DND-41 (cell line): ENCODE data around the gene EPB41.

Source experiments
- EZH2 ChIP-seq: IDR thresholded peaks from 3 replicates; pipeline ENCODE4 v1.6.1; 2012; ENCODE audit warnings: borderline replicate concordance, low read depth, mild to moderate bottlenecking, moderate library complexity, low read length, inconsistent platforms; ENCODE audit not compliant: severe bottlenecking
- TF ChIP-seq, protein P1 (sequence below): IDR thresholded peaks from 2 replicates; pipeline ENCODE4 v1.5.1; 2012; ENCODE audit warnings: borderline replicate concordance, low read length, moderate library complexity, mild to moderate bottlenecking; ENCODE audit not compliant: poor library complexity, severe bottlenecking; ENCODE audit errors: extremely low read depth

DNA sequence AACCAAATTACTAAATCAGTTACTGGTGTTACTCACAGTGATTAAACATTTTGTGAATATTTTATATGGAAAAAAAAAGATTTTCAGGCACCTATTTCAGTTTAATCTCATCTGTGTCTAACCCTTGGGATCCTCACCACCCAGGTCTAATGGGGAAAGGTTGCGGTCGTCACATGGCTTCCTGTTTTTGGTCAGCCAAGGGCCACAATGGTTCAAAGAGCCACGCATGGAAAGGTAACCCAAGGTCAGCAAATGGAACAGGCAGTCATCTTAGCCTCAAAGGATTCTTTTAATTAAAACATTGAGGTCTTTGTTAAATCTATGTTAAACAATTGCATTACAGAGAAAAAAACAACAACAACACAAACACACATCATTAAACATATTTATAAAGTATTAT, 245.4 kb downstream of the EPB41 start:
- TF ChIP-seq, protein P1, sequence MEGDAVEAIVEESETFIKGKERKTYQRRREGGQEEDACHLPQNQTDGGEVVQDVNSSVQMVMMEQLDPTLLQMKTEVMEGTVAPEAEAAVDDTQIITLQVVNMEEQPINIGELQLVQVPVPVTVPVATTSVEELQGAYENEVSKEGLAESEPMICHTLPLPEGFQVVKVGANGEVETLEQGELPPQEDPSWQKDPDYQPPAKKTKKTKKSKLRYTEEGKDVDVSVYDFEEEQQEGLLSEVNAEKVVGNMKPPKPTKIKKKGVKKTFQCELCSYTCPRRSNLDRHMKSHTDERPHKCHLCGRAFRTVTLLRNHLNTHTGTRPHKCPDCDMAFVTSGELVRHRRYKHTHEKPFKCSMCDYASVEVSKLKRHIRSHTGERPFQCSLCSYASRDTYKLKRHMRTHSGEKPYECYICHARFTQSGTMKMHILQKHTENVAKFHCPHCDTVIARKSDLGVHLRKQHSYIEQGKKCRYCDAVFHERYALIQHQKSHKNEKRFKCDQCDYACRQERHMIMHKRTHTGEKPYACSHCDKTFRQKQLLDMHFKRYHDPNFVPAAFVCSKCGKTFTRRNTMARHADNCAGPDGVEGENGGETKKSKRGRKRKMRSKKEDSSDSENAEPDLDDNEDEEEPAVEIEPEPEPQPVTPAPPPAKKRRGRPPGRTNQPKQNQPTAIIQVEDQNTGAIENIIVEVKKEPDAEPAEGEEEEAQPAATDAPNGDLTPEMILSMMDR, result no peak
- no peak for TF ChIP-seq EZH2
